GM23248 (cell line): ENCODE measurements around the gene LRMDA.

Source experiments
- EZH2 ChIP-seq: fragments of 200-600 bp; sonication (generic); IDR thresholded peaks from 2 replicates; pipeline ENCODE4 v1.6.1; 2018; ENCODE audit warnings: antibody characterized with exemption, mild to moderate bottlenecking; ENCODE audit not compliant: insufficient read depth, poor library complexity, severe bottlenecking
- EZH2phosphoT487 ChIP-seq: fragments of 200-600 bp; sonication (generic); IDR thresholded peaks from 2 replicates; pipeline ENCODE4 v1.6.1; 2018; ENCODE audit warnings: antibody characterized with exemption, moderate library complexity, mild to moderate bottlenecking, low read depth; ENCODE audit not compliant: insufficient read depth

DNA sequence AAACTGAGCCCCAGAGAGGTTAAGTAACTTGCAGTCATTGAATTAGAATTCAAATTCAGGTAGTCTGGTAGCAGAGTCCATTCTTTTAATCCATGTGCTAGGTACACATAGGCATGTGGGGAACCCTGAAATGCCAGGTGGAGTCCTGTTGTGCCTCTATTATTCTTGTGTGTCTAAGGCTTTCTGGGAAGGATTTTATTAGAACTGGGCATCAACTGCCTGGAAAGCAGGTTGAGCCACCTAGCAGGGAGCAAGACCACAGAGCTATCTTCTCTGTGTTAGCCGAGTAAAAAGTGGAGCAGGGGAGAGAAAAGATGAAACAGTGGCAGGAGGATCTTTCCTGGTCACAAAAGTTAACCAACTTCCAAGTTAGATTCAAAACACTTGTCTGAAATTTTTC, 494.6 kb downstream of the LRMDA start:
- no peak for TF ChIP-seq EZH2
- no peak for TF ChIP-seq EZH2phosphoT487
